GM18502 (cell line): ENCODE measurements around the gene ZNF407.

Experiments used
- ATAC-seq: cut with Tn5 transposase; IDR thresholded peaks from one replicate; pipeline ENCODE4 v1.9.1; 2021; ENCODE audit warnings: mild to moderate bottlenecking; ENCODE audit not compliant: unreplicated experiment, poor library complexity

ZNF407 gene

GRCh38 chr18:74862094-74862493 is 264.4 kb downstream of the ZNF407 start:
- ATAC-seq, result no peak

DNA sequence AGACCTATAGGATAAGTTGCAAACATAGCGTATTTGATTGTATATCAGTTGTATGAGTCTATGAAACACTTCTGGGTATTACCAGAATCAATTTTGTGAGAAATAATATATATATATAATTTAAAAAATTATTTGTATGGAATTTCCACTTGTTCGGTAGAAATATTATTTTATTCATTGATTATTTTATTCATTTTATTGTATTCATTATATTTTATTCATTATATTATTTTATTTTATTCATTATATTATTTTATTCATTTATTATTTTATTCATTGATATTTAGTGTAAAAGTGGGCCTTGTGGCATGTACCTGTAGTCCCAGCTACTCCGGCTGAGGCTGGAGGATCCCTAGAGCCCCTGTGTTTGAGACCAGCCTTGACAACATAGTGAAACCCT is 268.9 kb downstream of the ZNF407 start:
- ATAC-seq, result no peak

DNA sequence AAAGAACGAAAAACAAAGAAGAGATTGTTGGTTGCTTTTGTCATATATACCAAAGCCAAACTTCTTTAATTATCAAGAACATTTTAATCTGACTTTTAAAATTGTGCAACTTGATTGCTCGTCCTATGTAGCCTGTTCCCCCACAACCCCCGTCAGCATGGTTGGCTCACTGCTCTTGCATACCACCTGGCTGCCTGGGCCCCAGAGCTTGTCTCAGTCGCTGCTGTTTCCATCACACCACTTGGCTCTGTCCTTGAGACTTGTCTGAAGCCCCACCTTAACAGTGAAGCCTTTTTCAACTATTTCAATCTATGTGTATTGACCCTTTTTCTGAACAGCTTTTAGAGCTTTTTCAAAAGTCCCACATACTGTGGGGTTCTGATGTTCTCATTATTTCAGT is 270.8 kb downstream of the ZNF407 start:
- no peak for ATAC-seq

- peak; percentile 93 for ATAC-seq
Measured at GRCh38 chr18:74869904-74870863, 272.5 kb downstream of the ZNF407 start.

DNA sequence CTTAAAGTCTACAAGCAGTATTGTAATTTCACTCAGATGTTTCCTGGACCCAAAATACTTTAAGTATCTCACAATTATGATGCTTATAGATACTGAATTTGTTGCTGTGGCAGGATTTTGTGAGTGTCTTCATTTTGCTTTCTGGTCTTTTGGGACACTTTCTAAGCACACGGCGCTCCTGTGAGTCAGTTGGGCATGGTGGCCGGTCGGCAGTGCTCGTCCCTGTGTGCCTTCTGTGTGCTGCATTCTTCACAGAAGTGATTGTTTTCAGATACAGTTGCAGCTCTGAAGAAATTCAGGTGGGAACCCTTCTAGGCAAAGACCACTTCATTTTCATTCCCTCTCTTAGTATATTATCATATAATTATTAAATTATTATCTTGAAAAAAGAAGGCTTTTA is 273.3 kb downstream of the ZNF407 start:
- ATAC-seq, result no peak

- ATAC-seq, result no peak
Measured at GRCh38 chr18:74873629-74874028, 276.0 kb downstream of the ZNF407 start.

DNA sequence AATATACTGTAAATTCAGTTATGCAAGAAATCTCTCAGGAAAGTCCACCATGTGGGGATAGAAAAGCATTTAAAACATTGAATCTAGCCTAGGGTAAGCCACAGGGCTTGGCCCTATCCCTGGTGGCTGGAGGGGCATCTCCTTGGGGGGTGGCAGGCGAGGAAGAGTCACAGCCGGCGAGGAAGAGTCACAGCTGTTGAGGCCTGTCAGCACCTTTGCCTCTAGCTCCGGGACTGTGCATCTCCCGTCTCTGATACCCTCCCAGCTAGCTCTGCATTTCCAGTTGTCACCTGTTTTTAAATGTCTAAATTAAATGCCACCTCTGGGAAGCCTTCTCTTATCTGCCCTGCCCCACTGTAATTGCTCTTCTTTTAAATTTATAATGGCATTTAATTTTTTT is 276.7 kb downstream of the ZNF407 start:
- no peak for ATAC-seq

GRCh38 chr18:74876630-74877243 is 279.1 kb downstream of the ZNF407 start:
- ATAC-seq, result no peak

GRCh38 chr18:74878267-74878666 is 280.6 kb downstream of the ZNF407 start:
- ATAC-seq, result no peak

- ATAC-seq, result no peak
Measured at GRCh38 chr18:74880706-74881278, 283.1 kb downstream of the ZNF407 start.

DNA sequence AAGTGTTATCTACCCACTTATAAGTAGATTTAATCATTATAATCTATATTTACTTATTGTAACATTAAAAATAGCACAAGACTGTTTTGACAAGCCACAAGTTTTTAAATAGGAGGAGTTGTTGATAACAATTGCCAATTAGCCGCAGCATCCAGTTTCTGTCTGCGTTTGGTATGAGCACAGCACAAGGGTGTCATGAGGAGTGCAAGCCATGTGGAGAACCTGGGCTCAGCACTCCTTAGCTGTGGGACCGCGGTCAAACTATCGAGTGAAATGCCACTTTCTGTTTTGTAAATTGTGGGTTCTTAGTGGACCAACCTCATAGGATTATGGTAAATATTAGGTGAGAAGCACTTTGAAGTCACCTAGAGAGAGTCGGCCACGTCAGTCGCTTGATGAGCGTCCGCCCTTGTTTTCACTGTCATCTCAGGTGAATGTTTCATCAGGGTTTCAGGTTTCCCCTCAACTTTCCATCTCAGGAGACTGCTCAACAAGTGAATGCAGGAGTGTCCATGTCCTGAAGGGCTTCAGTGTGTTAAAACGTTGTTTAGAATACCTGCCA is 294.5 kb downstream of the ZNF407 start:
- no peak for ATAC-seq

- ATAC-seq, result no peak
Measured at GRCh38 chr18:74895686-74896085, 298.0 kb downstream of the ZNF407 start.

DNA sequence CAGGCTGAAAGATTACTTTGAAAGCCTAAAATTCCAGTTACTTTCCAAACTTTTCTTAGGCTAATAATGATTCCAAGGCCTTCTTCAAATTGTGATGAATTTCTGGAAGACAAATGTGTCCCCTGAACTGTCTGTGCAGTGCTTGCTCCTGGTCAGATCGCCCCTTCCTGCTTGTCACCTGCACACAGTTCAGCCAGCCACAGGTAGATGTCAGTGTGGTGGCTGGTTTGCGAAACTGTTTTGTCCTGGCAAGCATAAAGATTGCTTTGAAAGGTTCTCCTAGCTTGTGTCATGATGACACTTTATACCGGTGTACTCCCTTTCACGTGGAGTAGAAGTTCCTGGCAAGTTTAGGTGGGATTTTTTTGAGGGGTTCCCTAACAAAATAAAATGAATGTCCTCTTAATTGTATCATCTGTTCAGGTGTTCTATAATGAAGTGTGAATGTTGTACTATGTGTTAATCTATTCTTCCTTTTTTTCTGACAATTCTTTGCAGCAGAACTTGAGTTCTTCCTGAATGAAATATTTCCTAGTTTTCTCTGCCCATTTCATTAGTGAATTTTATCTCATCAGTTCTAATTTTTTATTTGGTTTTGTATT is 298.8 kb downstream of the ZNF407 start:
- no peak for ATAC-seq

DNA sequence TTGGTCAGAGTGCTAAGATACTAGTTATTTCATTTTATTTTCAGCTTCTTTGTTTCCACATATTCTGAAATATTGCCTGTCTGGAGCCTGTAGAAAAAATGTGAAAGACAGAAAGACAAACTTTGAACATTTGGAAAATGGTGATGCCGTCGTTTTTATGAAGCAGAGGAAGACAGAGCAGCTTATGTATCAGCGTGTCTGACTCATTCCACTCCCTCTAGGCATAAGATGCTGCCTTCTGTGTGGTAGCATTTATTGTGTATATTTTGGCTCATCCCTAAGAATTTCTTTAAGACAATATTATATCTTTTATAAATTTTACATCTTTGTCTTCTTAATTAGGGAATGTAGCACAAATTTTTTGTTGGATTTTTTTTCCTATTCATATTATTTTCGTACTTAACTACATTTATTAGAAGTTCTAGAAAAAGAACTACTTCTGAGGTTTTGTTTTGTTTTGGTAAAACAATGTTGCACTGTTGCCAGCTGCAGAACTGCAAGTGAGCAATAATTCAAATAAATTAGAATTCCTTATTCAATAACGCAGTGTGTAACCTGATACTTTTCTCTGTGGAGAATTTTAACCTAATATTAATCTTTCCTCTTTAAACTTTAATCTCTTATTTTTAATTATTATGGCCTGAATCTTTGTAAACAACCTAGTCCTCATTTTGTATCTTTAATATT is 300.4 kb downstream of the ZNF407 start:
- no peak for ATAC-seq

DNA sequence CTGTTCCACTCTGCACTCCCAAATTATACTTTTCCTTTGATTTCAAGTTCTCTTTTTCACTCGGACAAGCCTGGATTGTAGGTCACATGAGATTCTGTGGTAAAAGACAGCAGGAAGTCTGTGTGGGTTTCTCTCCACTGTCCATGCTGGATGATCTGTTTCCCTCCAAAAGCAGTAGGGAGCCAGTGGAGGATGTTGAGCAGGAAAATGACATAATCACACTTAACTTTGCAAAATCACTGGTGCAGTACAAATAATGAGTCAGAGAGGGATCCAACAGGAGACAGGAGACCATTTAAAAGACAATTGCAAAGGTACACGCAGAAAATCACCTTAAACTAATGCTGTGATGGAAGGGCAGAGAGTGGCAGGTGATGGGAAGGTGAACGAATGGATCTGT is 301.3 kb downstream of the ZNF407 start:
- no peak for ATAC-seq

GRCh38 chr18:74899554-74899953 is 301.9 kb downstream of the ZNF407 start:
- no peak for ATAC-seq

DNA sequence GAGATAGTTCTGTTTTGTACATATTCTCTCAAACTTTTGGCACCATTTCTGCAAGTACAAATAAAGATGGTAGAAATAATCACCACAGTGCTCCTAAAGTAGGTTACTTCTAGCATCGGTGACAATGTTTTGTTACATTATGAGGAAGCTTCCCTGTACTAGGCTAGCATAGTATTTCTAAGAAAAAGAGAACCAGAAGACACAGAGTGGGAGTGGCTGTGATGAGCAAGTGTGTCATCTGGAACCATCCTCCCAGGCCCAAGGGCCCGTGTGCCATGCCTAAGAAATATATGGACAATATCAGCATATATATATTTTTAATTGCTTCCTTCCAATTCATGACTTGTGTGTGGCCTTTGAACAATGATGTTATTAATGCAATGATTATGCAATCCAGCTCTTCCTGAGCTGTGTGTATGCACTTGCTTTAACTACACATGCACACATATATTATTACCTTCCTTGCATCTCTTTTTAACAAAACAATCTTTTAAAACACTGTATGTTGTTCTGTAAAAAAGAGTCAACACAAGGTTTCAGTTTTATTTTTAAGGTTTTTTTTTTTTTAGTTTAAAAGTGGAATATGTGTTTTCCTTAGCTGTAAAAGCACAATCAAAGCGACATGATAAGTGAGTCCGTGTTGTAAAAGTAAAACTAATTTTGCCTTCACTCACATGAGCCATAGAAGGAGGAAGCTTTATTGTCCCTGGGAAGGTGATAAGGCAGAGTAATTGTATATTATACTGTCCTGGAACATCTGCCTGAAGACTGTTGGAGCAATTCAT is 303.9 kb downstream of the ZNF407 start:
- ATAC-seq, result no peak

DNA sequence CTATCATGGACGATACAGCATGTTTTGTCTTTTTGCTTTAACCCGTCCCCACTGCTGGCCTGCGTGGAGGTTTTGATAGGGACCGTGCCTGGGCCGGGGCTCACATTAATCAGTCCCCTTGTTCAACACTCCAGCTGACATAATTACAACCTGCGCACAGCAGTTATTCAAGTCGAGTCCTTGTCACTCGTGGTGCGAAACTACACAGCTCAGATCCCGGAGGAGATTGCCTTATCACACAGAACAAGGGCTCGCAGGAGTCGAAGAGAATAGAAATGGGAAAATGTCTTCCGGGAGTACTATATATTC is 304.4 kb downstream of the ZNF407 start:
- no peak for ATAC-seq

DNA sequence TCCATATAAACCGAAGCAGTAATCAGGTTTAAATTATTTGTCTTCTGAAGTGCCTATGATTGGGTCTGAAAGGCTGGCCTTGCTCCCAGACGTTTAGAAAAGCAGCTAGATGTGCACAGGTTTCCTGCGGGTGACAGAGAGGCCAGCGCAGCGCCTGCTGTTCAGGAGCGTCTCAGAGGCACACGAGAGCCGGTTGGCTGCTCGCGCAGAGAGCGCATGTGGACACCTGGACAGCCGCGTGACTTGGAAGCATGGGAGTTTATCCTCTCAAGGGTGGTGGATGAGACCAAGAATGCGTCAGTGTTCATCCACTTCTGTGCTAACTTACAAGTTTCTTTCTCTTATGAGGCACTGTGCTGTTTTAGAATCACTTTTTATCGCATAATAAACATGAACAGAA is 307.6 kb downstream of the ZNF407 start:
- ATAC-seq, result no peak

DNA sequence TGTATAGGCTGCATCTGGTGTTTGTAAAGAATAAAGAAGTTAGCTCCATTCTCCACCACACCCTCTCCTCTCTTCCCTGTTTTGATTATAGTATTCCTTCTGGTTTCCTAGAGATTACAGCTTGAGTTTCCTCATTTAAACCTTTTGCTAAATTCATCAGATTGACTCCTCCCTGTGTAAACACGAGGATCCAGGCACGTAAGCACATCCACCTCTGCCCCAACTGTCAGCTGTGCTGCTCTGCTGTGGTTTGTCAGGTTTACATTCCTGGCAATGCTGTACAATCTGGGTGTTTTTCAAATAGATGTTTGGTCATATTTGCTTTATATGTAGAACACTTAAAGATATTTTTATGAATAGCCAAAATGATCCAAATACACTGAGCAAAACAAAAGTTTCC is 308.5 kb downstream of the ZNF407 start:
- ATAC-seq, result no peak
